Stimulated activated CD4-positive, alpha-beta T cell treated with anti-CD3 and anti-CD28 coated beads, Interleukin-1b, Interleukin-23, amount 100 ng/mL, for 24 hours (primary cell): Measurements from ENCODE around the gene KLHL10.
"Not testable (repeated sequence)": the region's sequence is repeated elsewhere in the genome, so short reads cannot be mapped to it uniquely, and the experiment has no call there.

Source experiments
- DNase-seq, 4 experiments: peaks; one replicate each; pipeline ENCODE4 v3.0.0-alpha.2; 2020; ENCODE audit warnings: low read depth in 4 of 4, low spot score in 1 of 4

The KLHL10 gene

GRCh38 chr17:41813152-41813680 lies 24.4 kb upstream of the KLHL10 start:
- no peak for DNase-seq

DNA sequence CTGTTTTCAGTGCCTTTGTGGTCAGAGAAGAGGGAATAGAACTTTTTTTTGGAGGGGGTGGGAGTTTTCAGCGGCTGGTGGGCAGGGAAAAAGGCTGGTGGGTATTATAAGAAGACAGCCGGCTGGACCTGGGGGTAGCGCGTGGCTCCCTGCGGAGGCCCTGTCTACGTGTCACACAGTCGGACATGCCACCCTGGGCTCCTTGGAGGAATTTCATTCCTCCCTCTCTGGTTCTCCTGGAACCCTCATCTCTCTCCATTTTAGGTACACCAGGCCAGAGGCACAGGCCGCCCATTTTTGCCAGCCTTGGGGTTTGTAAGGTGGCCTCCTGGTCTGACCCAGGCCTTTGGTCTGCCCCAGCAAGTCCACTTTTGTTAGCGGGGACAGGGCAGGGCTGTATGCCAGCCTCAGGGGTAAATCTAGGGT lies 23.9 kb upstream of the KLHL10 start:
- DNase-seq = no peak

DNA sequence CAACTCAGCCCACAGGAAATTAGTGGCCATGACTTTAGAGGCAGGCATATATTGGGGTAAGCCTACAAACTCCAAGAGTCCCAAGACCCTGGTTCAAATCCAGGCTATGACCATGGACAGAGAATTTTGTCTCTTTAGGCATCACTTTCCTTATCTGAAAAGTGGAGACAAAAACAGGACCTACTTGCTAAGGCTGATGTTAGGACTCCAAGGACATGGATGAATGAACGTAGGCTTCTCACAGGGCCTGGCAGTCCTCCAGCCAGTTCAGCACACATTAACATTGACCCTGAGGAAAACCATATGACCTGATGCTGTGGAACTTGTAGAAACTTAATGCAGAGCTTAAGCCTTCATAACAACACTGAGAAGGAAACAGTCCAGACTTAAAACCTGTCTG lies 23.4 kb upstream of the KLHL10 start:
- no peak for DNase-seq

DNA sequence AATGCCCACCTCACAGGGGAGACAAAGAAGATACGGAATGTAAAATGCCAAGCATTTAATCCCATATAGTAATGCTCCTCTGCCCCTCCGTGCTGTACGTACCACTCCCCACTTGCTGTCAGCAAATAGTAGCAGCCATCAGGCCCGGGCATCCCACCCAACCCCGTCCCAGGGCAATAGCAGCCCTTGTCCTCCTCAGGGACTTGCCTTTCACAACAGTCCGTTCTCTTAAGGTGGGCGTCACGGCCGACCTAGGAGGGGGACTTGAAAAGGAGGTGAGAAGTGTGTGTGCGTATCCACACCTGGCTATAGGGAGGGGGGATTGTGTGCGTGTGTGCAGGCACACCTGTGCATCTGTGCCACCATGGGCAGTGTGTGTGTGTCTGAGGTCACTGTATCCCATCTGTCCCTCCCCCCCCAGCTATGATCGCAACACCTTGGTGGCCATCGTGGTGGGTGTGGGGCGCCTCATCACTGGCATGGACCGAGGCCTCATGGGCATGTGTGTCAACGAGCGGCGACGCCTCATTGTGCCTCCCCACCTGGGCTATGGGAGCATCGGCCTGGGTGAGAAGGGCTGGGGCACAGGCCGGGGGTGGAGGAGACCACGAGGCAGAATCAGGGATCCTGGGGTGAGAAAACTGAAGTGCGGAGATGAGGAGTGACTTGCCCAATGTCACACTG lies 20.8 kb upstream of the KLHL10 start:
- DNase-seq = no peak

GRCh38 chr17:41818024-41818423 lies 19.6 kb upstream of the KLHL10 start:
- DNase-seq = no peak

DNA sequence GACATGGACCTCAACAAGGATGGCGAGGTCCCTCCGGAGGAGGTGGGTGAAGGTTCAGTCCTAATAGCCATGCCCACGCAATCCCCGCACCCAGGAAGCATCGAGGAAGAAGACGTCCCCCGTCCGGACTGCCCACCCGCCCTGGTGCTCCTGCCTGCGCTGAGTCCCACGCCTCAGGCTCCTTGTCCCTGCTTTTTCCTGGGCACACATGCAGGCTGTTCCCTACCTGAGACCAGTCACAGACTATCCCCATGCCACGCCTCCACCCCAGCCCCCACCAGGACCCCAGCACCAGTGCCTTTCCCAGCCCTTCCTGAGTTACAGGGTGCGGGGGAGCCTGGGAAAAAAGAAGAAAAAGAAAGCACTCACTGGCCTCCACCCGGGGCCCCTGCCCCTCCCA lies 15.8 kb upstream of the KLHL10 start:
- DNase-seq = no peak

DNA sequence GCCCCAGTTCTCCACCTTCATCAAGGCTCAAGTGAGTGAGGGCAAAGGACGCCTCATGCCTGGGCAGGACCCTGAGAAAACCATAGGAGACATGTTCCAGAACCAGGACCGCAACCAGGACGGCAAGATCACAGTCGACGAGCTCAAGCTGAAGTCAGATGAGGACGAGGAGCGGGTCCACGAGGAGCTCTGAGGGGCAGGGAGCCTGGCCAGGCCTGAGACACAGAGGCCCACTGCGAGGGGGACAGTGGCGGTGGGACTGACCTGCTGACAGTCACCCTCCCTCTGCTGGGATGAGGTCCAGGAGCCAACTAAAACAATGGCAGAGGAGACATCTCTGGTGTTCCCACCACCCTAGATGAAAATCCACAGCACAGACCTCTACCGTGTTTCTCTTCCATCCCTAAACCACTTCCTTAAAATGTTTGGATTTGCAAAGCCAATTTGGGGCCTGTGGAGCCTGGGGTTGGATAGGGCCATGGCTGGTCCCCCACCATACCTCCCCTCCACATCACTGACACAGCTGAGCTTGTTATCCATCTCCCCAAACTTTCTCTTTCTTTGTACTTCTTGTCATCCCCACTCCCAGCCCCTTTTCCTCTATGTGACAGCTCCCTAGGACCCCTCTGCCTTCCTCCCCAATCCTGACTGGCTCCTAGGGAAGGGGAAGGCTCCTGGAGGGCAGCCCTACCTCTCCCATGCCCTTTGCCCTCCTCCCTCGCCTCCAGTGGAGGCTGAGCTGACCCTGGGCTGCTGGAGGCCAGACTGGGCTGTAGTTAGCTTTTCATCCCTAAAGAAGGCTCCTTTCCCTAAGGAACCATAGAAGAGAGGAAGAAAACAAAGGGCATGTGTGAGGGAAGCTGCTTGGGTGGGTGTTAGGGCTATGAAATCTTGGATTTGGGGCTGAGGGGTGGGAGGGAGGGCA lies 15.1 kb upstream of the KLHL10 start:
- DNase-seq = no peak

GRCh38 chr17:41823141-41823524 lies 14.5 kb upstream of the KLHL10 start:
- DNase-seq = no peak

DNA sequence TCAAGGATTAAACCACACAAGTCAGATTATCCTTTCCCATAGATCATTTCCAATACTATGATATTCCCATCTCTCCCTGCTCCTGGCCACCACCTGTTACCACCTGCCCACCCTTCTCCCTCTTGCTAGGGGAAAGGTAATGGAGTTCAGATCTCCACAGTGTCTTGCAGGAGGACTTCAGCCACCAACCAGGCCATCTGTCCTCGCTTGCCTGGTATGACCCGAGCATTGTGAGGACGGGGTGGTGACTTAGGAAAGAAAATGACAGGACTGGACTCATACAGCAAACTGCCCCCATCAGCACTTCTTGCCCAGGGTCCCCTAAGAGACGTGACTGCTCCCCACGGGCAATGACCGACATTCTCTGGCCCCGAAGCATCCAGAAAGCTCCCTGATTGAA lies 14.0 kb upstream of the KLHL10 start:
- no peak for DNase-seq

GRCh38 chr17:41824086-41824485 lies 13.5 kb upstream of the KLHL10 start:
- no peak for DNase-seq

- no peak for DNase-seq
Measured at GRCh38 chr17:41825175-41825845, 12.3 kb upstream of the KLHL10 start.

- DNase-seq = not testable (repeated sequence)
Measured at GRCh38 chr17:41829961-41830360, 7.7 kb upstream of the KLHL10 start.

- DNase-seq = no peak
Measured at GRCh38 chr17:41835214-41835799, 2.3 kb upstream of the KLHL10 start.

DNA sequence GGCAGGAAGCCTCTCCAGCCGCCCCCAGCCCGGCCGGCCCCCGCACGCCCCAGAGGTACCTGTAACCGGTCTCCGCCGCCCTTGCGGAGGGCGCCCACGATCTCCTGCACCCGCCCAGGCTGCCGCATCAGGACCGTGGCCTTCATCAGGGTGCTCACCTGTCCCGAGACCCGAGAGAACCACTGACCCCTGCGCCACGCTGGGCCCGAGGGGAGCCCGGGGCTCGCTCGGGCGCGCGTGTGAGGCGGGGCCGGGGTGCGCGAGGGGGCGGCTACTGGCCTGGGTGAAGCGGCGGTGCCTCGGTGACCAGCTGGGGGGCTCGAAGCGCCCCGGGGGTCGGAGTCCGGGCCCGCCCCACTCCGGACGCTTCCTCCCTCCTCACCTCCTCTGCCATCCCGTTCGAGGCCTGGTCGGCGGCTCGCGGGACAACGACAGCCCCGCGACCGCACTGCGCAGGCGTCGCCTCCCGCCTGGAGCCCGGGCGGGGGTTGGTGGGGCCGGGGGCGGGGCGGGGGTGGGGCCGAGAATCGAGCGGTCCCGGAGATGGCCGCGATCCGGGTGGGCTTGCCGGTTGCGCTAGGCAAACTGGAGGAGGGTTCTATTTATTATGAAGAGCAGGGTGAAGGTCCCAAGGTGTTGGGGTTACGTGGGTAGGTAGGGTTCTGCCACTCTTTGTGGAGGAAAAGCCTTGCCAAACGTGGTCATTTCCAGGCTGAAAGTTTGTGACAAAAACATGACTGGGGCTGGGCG lies 1.6 kb upstream of the KLHL10 start, which contains the start of gene NT5C3B:
Gene NT5C3B (minus strand): TSS at position 433 of the 750 bp plus-strand sequence. CDS start 39 bp downstream, at position 394.
- DNase-seq = peak; percentile 6 to 51 (median 38)

- no peak for DNase-seq
Measured at GRCh38 chr17:41836550-41837196, 952 bp upstream of the KLHL10 start.

DNA sequence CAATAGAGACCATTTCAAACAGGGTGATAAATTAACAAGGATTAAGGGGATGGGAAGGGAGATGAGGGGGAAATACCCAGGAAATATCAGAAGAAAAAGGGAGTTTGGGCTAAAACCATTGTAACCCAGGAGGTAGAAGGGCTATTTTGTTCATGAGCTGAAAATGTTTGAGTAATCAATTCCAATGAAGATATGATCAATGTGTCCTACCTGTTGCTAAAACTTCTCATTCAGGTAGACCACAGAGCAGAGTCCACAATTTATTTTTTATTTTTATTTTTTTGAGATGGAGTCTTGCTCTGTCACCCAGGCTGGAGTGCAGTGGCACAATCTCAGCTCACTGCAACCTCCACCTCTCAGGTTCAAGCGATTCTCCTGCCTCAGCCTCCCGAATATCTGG lies 1.8 kb downstream of the KLHL10 start:
- DNase-seq = not testable (repeated sequence)

DNA sequence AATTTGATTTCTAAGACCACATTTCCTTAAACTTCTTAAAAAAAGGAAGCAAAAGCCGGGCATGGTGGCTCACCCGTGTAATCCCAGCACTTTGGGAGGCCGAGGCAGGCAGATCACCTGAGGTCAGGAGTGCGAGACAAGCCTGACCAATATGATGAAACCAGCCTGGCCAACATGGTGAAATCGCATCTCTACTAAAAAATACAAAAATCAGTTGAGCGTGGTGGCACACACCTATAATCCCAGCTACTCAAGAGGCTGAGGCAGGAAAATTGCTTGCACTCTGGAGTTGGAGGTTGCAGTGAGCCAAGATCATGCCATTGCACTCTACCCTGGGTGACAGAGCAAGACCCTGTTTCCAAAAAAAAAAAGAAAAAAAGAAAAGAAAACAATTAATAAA lies 3.2 kb downstream of the KLHL10 start:
- not testable (repeated sequence) for DNase-seq

DNA sequence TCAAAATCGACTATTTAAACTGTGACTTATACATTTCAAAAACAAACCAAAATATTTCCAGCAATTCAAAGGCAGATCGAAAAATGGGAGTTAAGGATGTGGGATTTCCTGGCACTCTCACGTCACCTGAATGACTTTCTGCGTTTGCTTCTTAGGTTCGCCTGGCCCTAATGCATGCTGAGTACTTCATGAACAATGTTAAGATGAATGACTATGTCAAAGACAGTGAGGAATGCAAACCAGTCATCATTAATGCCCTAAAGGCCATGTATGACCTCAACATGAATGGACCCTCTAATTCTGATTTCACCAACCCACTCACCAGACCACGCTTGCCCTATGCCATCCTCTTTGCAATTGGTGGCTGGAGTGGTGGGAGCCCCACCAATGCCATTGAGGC lies 7.3 kb downstream of the KLHL10 start:
- no peak for DNase-seq

DNA sequence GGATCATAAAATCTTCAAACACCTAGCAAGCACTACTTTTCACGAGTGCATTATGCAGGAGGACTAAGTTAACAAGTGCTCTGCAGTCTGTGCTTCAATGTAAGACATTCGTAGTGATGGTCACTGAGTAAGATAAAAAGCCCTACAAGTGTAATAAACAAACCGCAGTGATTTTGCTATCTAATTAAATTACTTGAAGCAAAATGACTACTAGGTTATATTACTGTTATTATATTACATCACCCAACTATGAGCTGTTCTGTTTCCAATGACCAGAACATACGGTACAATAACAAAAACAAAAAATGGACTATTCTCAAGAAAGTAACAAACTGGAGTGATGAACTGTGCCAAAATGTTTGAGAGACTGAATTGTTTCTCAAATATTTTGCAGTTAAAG lies 11.2 kb downstream of the KLHL10 start:
- DNase-seq = no peak
